ENCODE results near the gene PHGDH.

PHGDH gene

DNA sequence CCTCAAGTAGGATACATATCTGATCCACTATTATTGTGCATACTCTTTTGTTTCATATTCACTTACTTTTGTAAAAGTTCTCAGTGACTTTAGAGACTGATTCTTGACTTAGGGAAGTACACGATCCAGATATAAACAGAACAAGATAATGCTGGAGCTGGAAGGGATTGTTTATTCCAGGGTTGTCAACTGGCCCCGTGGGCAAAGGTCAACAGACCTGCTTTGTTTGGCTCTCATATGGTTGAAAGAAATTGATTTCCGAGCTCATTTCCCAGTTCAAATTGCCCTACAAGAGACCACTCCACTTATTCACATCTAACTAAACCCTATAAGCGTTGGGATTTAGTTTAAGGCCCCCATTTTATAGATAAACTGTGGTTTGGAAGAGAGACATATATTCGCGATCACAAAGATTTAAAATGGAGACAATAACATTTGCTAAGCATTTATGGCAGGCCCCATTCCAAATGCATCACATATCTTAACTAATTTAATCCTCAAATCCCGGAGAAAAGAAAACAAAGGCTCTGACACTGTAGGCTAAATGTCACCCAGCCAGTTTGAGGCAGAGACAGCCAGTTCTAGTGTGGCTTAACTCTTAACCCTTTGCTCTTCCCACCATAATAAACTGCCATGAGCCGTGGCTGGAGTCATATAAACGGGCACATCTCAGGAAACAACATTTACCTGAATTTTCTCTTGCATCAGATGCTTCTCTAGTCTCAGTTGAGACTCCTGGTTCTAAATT is 78.9 kb downstream of the PHGDH start:
- no peaks in the 10 kb centered on the region for H3K9me3 ChIP-seq (ENCODE audit: low read depth, low read length)
- TF ChIP-seq POLR2AphosphoS5 (IDR thresholded peaks at IDR 0.05; ENCODE audit: borderline replicate concordance, low read depth, low read length) (no peak), FOXP2 (optimal IDR thresholded peaks at IDR 0.05; ENCODE audit: control extremely low read depth, extremely low read length, insufficient read depth) (no peak), EZH2 (IDR thresholded peaks at IDR 0.05) (no peak)
- no peak overlapping the region for H3K9ac ChIP-seq (ENCODE audit: insufficient read length)
- no peaks in the 10 kb centered on the region for H3K36me3 ChIP-seq (ENCODE audit: insufficient read depth, low read length)
- H3K27ac ChIP-seq = no peak overlapping the region
- no peak for DNase-seq (ENCODE audit: low read depth, low spot score)
- H3K4me3 ChIP-seq = no peak overlapping the region

DNA sequence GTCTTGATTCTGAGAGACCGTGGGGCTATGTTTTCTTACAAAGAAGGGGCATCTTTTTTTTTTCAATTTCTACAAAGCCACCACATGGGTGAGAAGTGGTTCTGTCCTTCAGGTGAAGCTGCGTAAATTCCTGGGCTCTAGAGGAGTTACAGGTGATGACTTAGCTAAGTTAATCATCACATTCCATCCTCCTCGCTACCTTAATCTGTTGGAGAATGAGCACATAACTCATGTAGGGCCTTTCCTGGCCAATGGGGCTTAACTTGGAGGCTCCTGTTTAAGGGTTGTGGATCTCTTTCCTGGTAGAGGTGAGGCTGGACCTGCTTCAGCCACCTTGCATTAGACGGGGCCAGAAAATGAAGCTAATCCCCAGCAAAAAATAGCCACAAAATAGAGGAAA is 79.6 kb downstream of the PHGDH start:
- no peaks in the 10 kb centered on the region for H3K9me3 ChIP-seq (ENCODE audit: low read depth, low read length)
- no peak for TF ChIP-seq POLR2AphosphoS5 (IDR thresholded peaks at IDR 0.05; ENCODE audit: borderline replicate concordance, low read depth, low read length)
- TF ChIP-seq FOXP2 (optimal IDR thresholded peaks at IDR 0.05; ENCODE audit: control extremely low read depth, extremely low read length, insufficient read depth) = no peak
- TF ChIP-seq EZH2 (IDR thresholded peaks at IDR 0.05) = no peak
- H3K9ac ChIP-seq (ENCODE audit: insufficient read length) = no peak overlapping the region
- DNase-seq (ENCODE audit: low read depth, low spot score) = no peak
- H3K27ac ChIP-seq = no peak overlapping the region
- no peak overlapping the region for H3K4me3 ChIP-seq
- no peaks in the 10 kb centered on the region for H3K36me3 ChIP-seq (ENCODE audit: insufficient read depth, low read length)
